Mammary microvascular endothelial cell (primary cell): Measurements from ENCODE around the gene SPCS3. TPM values are rescaled to one million over a fixed set of nuclear protein-coding genes. Genes with fewer than 3 reads are reported as not detected.

Experiments
- total RNA-seq: library from RNA; depleted of rRNA; stranded (reverse); fragments of >200 nt; gene quantifications from 2 replicates; pipeline ENCODE4 v1.2.3, GENCODE V29; 2015

Gene SPCS3
- 85.8 and 88.7 TPM in 2 replicates for total RNA-seq

DNA sequence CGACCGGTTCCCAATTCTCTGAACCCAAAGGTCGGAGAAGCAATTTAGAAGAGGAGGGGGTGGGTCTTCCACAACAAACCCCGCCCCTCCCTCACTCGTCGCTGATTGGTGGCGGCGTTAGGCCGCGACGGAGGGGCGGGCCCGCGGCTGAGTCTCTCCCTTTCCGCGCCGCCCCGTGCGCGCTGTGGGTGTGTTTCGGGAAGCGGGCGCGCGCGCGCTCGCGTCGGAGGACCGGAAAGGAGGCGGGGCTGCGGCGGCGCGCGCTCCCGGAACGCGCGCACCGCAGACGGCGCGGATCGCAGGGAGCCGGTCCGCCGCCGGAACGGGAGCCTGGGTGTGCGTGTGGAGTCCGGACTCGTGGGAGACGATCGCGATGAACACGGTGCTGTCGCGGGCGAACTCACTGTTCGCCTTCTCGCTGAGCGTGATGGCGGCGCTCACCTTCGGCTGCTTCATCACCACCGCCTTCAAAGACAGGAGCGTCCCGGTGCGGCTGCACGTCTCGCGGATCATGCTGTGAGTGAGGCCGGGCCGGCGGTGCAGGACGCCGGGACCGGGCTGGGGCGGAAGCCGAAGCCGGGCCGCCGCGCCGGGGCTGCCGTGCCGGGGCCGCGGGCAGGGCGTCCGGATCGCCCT, at the start of gene SPCS3:
Gene SPCS3, plus strand, starts transcription at position 263 of the 636 bp plus-strand sequence. Its CDS starts 111 bp downstream, at position 374.

Other genes starting within 250 kb of the SPCS3 start
- not detected in 2 replicates for gene SPATA4, start 124.4 kb upstream of the SPCS3 start, total RNA-seq
- gene ASB5, start 50.7 kb upstream of the SPCS3 start, total RNA-seq: not detected in 2 replicates